ENCODE results near the gene ZNF423. TPM values are rescaled to one million over a fixed set of nuclear protein-coding genes. Genes with fewer than 3 reads are reported as not detected.
A peak's percentile ranks its signal among the peaks of the same experiment; 100 is the strongest.

Gene ZNF423
- polyA plus RNA-seq, 1 donor from 2014 or later: 4.5 TPM

GRCh38 chr16:49608098-49608497 is 247.8 kb downstream of the ZNF423 start:
- no peak overlapping the region for H3K9ac ChIP-seq (ENCODE audit: low read length)

GRCh38 chr16:49605536-49606254 is 250.2 kb downstream of the ZNF423 start:
- no peak overlapping the region for H3K27ac ChIP-seq (ENCODE audit: low read length)
- H3K4me2 ChIP-seq (ENCODE audit: low read length): no peak overlapping the region
- H3K9me2 ChIP-seq (ENCODE audit: insufficient read depth, low read length): no peaks in the 10 kb centered on the region
- no peaks in the 10 kb centered on the region for H3K27me3 ChIP-seq (ENCODE audit: insufficient read depth, low read depth, low read length)
- H3K36me3 ChIP-seq (ENCODE audit: insufficient read depth, low read length): no peaks in the 10 kb centered on the region
- H4K20me1 ChIP-seq (ENCODE audit: insufficient read depth): no peaks in the 10 kb centered on the region
- H3K4me3 ChIP-seq (ENCODE audit: low read length): no peak overlapping the region
- no peak overlapping the region for H2AFZ ChIP-seq (ENCODE audit: low read depth, low read length)
- H3F3A ChIP-seq (ENCODE audit: insufficient read depth, low read length, poor library complexity, severe bottlenecking): no peaks in the 10 kb centered on the region
- peaks cover 5% of the 10 kb centered on the region for H3K79me2 ChIP-seq (replicated peaks; ENCODE audit: insufficient read depth, low read length)
- no peaks in the 10 kb centered on the region for H3K9me3 ChIP-seq (ENCODE audit: low read length)
- no peak overlapping the region for H3K9ac ChIP-seq (ENCODE audit: low read length)
- TF ChIP-seq TAF1 (IDR thresholded peaks at IDR 0.05; ENCODE audit: low read depth) (no peak), EZH2 (IDR thresholded peaks at IDR 0.05; ENCODE audit: borderline replicate concordance, insufficient read depth, low read length, poor library complexity, severe bottlenecking) (no peak), MXI1 (conservative IDR thresholded peaks at IDR 0.05; ENCODE audit: poor library complexity, severe bottlenecking) (no peak), RAD21 (conservative IDR thresholded peaks at IDR 0.05) (no peak), CTCF (IDR thresholded peaks at IDR 0.05; ENCODE audit: poor library complexity, severe bottlenecking) (no peak), POLR2AphosphoS5 (IDR thresholded peaks at IDR 0.05) (peak; percentile 36), SMC3 (conservative IDR thresholded peaks at IDR 0.05; ENCODE audit: poor library complexity) (no peak)

More at GRCh38 chr16:49608098-49608497, 247.8 kb downstream of the ZNF423 start:
- no peaks in the 10 kb centered on the region for H3K27me3 ChIP-seq (ENCODE audit: insufficient read depth, low read depth, low read length)
- no peak overlapping the region for H2AFZ ChIP-seq (ENCODE audit: low read depth, low read length)
- no peaks in the 10 kb centered on the region for H3K9me3 ChIP-seq (ENCODE audit: low read length)
- H3K4me3 ChIP-seq (ENCODE audit: low read length): no peak overlapping the region
- no peak for TF ChIP-seq RAD21 (conservative IDR thresholded peaks at IDR 0.05)
- no peak for TF ChIP-seq SMC3 (conservative IDR thresholded peaks at IDR 0.05; ENCODE audit: poor library complexity)
- TF ChIP-seq EZH2 (IDR thresholded peaks at IDR 0.05; ENCODE audit: borderline replicate concordance, insufficient read depth, low read length, poor library complexity, severe bottlenecking): no peak
- no peak for TF ChIP-seq REST (IDR thresholded peaks at IDR 0.05; ENCODE audit: borderline replicate concordance)
- no peak for TF ChIP-seq TAF1 (IDR thresholded peaks at IDR 0.05; ENCODE audit: low read depth)
- no peak for TF ChIP-seq EP300 (conservative IDR thresholded peaks at IDR 0.05; ENCODE audit: poor library complexity, severe bottlenecking)
- TF ChIP-seq POLR2AphosphoS5 (IDR thresholded peaks at IDR 0.05): no peak
- TF ChIP-seq CTCF (IDR thresholded peaks at IDR 0.05; ENCODE audit: poor library complexity, severe bottlenecking): no peak
- TF ChIP-seq MXI1 (conservative IDR thresholded peaks at IDR 0.05; ENCODE audit: poor library complexity, severe bottlenecking): no peak
- no peak overlapping the region for H3K4me2 ChIP-seq (ENCODE audit: low read length)
- no peak overlapping the region for H3K27ac ChIP-seq (ENCODE audit: low read length)
- H4K20me1 ChIP-seq (ENCODE audit: insufficient read depth): no peaks in the 10 kb centered on the region
- H3K36me3 ChIP-seq (ENCODE audit: insufficient read depth, low read length): no peaks in the 10 kb centered on the region
- no peaks in the 10 kb centered on the region for H3F3A ChIP-seq (ENCODE audit: insufficient read depth, low read length, poor library complexity, severe bottlenecking)
- H3K79me2 ChIP-seq (replicated peaks; ENCODE audit: insufficient read depth, low read length): peaks cover 17% of the 10 kb centered on the region
- H3K9me2 ChIP-seq (ENCODE audit: insufficient read depth, low read length): no peaks in the 10 kb centered on the region
